B cell (primary cell): Measurements from ENCODE around the gene SAMD4A.

Experiments used
- CTCF ChIP-seq: fragments of 200-600 bp; IDR thresholded peaks from one replicate; pipeline ENCODE4 v1.8.0; 2022; ENCODE audit warnings: antibody characterized with exemption, mild to moderate bottlenecking
- EZH2 ChIP-seq: IDR thresholded peaks from 2 replicates; pipeline ENCODE4 v1.6.1; 2012; ENCODE audit warnings: borderline replicate concordance, low read depth, mild to moderate bottlenecking, moderate library complexity, low read length; ENCODE audit not compliant: insufficient read depth, poor library complexity, severe bottlenecking

- TF ChIP-seq CTCF: no peak
- TF ChIP-seq EZH2: no peak
Observed at GRCh38 chr14:54643696-54644176, 76.8 kb downstream of the SAMD4A start.
